HG03095 (cell line): ENCODE results near the gene FHIT.
"Not testable (repeated sequence)": the region's sequence is repeated elsewhere in the genome, so short reads cannot be mapped to it uniquely, and the experiment has no call there.

Source experiments
- ATAC-seq: cut with Tn5 transposase; IDR thresholded peaks from one replicate; pipeline ENCODE4 v1.9.1; 2021; ENCODE audit warnings: moderate library complexity; ENCODE audit not compliant: unreplicated experiment

The FHIT gene

GRCh38 chr3:59831394-59831793 is 1419.9 kb downstream of the FHIT start:
- no peak for ATAC-seq

- ATAC-seq, result no peak
Observed at GRCh38 chr3:59829527-59829926, 1421.7 kb downstream of the FHIT start.

GRCh38 chr3:59824876-59825275 is 1426.4 kb downstream of the FHIT start:
- ATAC-seq, result no peak

GRCh38 chr3:59821274-59821673 is 1430.0 kb downstream of the FHIT start:
- ATAC-seq, result no peak

GRCh38 chr3:59820352-59820934 is 1430.8 kb downstream of the FHIT start:
- ATAC-seq, result no peak

GRCh38 chr3:59818919-59819300 is 1432.3 kb downstream of the FHIT start:
- ATAC-seq, result no peak

- ATAC-seq, result no peak
Observed at GRCh38 chr3:59818033-59818918, 1433.0 kb downstream of the FHIT start.

GRCh38 chr3:59817511-59817910 is 1433.7 kb downstream of the FHIT start:
- ATAC-seq, result no peak

- no peak for ATAC-seq
Observed at GRCh38 chr3:59816312-59816711, 1434.9 kb downstream of the FHIT start.

GRCh38 chr3:59813148-59813538 is 1438.1 kb downstream of the FHIT start:
- no peak for ATAC-seq

GRCh38 chr3:59812237-59813147 is 1438.8 kb downstream of the FHIT start:
- ATAC-seq, result no peak

GRCh38 chr3:59811160-59811559 is 1440.1 kb downstream of the FHIT start:
- no peak for ATAC-seq

GRCh38 chr3:59810606-59811005 is 1440.6 kb downstream of the FHIT start:
- ATAC-seq, result no peak

GRCh38 chr3:59809710-59810444 is 1441.4 kb downstream of the FHIT start:
- ATAC-seq, result no peak

GRCh38 chr3:59809016-59809415 is 1442.2 kb downstream of the FHIT start:
- ATAC-seq, result no peak

GRCh38 chr3:59808446-59808845 is 1442.8 kb downstream of the FHIT start:
- ATAC-seq, result no peak

GRCh38 chr3:59803268-59803667 is 1448.0 kb downstream of the FHIT start:
- ATAC-seq, result no peak

- not testable (repeated sequence) for ATAC-seq
Observed at GRCh38 chr3:59802453-59802852, 1448.8 kb downstream of the FHIT start.

- no peak for ATAC-seq
Observed at GRCh38 chr3:59802045-59802444, 1449.2 kb downstream of the FHIT start.

GRCh38 chr3:59800481-59800880 is 1450.8 kb downstream of the FHIT start:
- no peak for ATAC-seq
